Upper lobe of right lung (tissue), 1 donor: Measurements from ENCODE around the gene SSC5D. TPM values are rescaled to one million over a fixed set of nuclear protein-coding genes. Genes with fewer than 3 reads are reported as not detected.
A peak's percentile ranks its signal among the peaks of the same experiment; 100 is the strongest.

ENCODE experiments used
- ATAC-seq: fragments of 200-7000 bp; cut with Tn5 transposase; one replicate; pipeline ENCODE4 v1.9.1; 2020; ENCODE audit warnings: mild to moderate bottlenecking, moderate library complexity
- DNase-seq: peaks from one replicate; pipeline ENCODE4 v3.0.0-alpha.2; 2020
- H3K27ac ChIP-seq: fragments of 200-600 bp; one replicate; pipeline ENCODE4 v1.8.0; 2022
- H3K27me3 ChIP-seq: fragments of 200-600 bp; one replicate; pipeline ENCODE4 v1.8.0; 2022; ENCODE audit warnings: mild to moderate bottlenecking
- H3K36me3 ChIP-seq: fragments of 200-600 bp; one replicate; pipeline ENCODE4 v1.8.0; 2022
- H3K4me1 ChIP-seq: fragments of 200-600 bp; one replicate; pipeline ENCODE4 v1.8.0; 2022
- H3K4me3 ChIP-seq: fragments of 200-600 bp; one replicate; pipeline ENCODE4 v1.8.0; 2022; ENCODE audit warnings: mild to moderate bottlenecking
- H3K9me3 ChIP-seq: fragments of 200-600 bp; one replicate; pipeline ENCODE4 v1.8.0; 2022
- intact Hi-C: fragments of 100-400 bp; cut with DNase I; formaldehyde crosslinking; loops from one replicate; pipeline ENCODE4 v1.11.0; 2022
- long read RNA-seq: library from polyadenylated mRNA; unstranded; transcript quantifications from one replicate; pipeline ENCODE4 v2.0.0, GENCODE V29; 2021
- total RNA-seq: library from RNA; stranded (reverse); fragmentation: NEBNext Ultra II Directional; extraction: Animal tissue kit (Norgen Biotek cat#: 25700); gene quantifications from one replicate; pipeline ENCODE4 v1.2.1, GENCODE V29; 2021
- TF ChIP-seq, protein P1 (sequence below): fragments of 200-600 bp; IDR thresholded peaks from one replicate; pipeline ENCODE4 v1.8.0; 2022; ENCODE audit warnings: antibody characterized with exemption
- donor health status: DM: no; HTN: yes; CAD: no; lungs with severe emphysema.

SSC5D gene
- 6.0 TPM for total RNA-seq
- long read RNA-seq, partial matches to known transcripts, result 1 of 2 reads
- long read RNA-seq, other reads (novel, unspliced or antisense), result 1 of 2 reads

GRCh38 chr19:55487924-55488687 is at the start of gene SSC5D:
Gene SSC5D, plus strand, starts transcription at chr19:55488436. Its CDS starts 154 bp downstream, at chr19:55488590.
- Histone ChIP-seq H3K36me3 (no peaks in the 10 kb centered on the region), H3K4me3 (no peak within 1 kb of the TSS), H3K27me3 (peaks cover under 1% of the 10 kb centered on the region), H3K9me3 (no peaks in the 10 kb centered on the region), H3K4me1 (peaks cover 8% of the 10 kb centered on the region), H3K27ac (peak within 1 kb of the TSS; percentile 34)
- TF ChIP-seq, protein P1, sequence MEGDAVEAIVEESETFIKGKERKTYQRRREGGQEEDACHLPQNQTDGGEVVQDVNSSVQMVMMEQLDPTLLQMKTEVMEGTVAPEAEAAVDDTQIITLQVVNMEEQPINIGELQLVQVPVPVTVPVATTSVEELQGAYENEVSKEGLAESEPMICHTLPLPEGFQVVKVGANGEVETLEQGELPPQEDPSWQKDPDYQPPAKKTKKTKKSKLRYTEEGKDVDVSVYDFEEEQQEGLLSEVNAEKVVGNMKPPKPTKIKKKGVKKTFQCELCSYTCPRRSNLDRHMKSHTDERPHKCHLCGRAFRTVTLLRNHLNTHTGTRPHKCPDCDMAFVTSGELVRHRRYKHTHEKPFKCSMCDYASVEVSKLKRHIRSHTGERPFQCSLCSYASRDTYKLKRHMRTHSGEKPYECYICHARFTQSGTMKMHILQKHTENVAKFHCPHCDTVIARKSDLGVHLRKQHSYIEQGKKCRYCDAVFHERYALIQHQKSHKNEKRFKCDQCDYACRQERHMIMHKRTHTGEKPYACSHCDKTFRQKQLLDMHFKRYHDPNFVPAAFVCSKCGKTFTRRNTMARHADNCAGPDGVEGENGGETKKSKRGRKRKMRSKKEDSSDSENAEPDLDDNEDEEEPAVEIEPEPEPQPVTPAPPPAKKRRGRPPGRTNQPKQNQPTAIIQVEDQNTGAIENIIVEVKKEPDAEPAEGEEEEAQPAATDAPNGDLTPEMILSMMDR, result no peak
- ATAC-seq, result no peak
- intact Hi-C loops, result no loop called here
- no peak for DNase-seq

- H3K4me3 ChIP-seq, result no peak overlapping the region
- H3K36me3 ChIP-seq, result no peaks in the 10 kb centered on the region
- H3K4me1 ChIP-seq, result peaks cover 3% of the 10 kb centered on the region
- H3K9me3 ChIP-seq, result no peaks in the 10 kb centered on the region
- intact Hi-C loops, result no loop called here
- TF ChIP-seq, protein P1, result no peak
- peaks cover 42% of the 10 kb centered on the region for H3K27me3 ChIP-seq
- no peak for ATAC-seq
- no peak overlapping the region for H3K27ac ChIP-seq
- DNase-seq, result no peak
Observed at GRCh38 chr19:55439052-55439451, 49.2 kb upstream of the SSC5D start.

DNA sequence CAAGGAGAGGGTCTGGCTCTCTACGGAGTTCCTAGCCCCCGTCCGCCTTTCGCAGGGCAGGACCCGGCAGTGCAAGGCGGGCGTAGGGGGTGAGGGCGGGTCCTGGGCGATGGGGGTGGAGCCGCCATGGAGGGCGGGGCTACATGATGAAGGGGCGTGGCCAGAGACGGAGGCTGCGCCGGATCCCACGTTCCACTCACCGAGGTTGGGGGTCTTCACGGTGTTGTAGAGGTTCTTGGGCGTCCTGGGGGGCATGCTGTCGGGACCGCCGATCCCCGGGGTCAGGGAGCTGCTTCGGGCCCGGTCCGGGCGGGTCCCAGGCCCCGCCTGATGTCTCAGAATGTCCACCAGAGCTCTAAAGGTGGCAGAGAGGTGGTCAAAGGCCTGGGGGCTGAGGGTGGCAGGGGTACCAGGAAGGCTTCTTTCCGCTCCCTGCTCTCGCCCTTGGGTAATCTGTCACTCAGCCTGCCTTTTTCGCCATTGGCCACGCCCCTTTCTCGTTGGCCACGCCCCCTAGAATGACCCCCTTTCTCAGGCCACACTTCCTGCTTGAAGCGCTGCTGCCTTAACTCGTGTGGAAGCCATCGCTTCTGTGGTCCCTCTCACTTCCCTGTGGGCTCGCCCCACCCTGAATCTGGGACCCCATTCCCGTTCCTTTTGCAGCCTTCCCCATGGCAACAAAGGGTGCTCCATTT is 47.7 kb upstream of the SSC5D start:
- no peaks in the 10 kb centered on the region for H3K36me3 ChIP-seq
- H3K27ac ChIP-seq, result no peak overlapping the region
- H3K4me1 ChIP-seq, result peaks cover 3% of the 10 kb centered on the region
- DNase-seq, result no peak
- ATAC-seq, result no peak
- no peaks in the 10 kb centered on the region for H3K9me3 ChIP-seq
- intact Hi-C loops, result no loop called here
- no peak overlapping the region for H3K4me3 ChIP-seq
- peaks cover 56% of the 10 kb centered on the region for H3K27me3 ChIP-seq
- TF ChIP-seq, protein P1, result no peak

DNA sequence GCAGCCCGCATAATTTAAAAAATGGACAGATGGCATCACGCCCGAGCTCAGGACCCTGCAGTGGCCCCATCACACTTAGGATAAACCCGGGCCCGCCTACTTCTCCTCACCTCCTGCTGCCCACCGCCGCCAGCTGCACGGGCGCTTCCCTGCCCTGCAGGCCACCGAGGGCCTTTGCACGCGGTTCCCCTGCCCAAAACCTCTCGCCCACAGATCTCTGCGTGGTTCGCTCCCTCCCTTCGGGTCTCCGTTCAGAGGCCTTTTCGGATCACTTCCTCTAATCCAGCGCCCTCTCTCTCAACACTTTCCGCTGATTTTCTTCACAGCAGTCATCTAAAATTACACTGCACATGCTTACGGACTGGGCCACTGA is 46.9 kb upstream of the SSC5D start:
- Histone ChIP-seq H3K36me3 (no peaks in the 10 kb centered on the region), H3K4me3 (no peak overlapping the region), H3K27me3 (peaks cover 56% of the 10 kb centered on the region), H3K9me3 (no peaks in the 10 kb centered on the region), H3K27ac (no peak overlapping the region), H3K4me1 (peaks cover 3% of the 10 kb centered on the region)
- ATAC-seq, result no peak
- DNase-seq, result no peak
- intact Hi-C loops, result no loop called here
- TF ChIP-seq, protein P1, result no peak

DNA sequence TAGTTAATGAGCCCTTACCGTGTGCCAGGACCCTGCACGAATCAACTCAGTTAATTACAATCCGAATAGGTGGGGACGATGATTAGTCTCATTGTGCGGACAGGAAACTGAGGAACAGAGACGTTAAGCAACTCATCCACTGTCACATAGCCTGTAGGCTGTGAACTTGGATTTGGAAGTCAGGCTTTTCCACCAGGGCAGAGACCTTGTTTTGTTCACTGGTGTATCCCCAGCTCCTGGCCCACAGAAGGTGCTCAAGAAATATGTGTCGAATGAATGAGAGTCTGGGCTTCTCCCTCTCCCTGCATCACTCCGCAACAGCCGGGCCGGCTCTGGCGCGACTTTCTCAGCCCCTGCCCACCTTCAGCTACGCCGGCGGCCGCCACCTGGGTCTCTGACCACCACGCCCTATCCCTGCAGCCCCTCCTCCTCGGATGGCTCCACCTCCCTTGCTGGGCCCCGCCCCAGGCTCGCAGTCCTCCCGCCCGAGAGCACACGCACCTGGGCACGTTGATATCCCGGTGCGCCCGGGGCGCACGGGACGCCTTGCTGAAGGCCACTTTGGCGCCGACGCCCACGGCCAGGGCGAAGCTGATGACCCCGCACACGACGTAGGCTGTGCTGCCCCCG is 46.4 kb upstream of the SSC5D start:
- no peak overlapping the region for H3K4me3 ChIP-seq
- H3K27me3 ChIP-seq, result peaks cover 56% of the 10 kb centered on the region
- no peaks in the 10 kb centered on the region for H3K9me3 ChIP-seq
- intact Hi-C loops, result no loop called here
- H3K36me3 ChIP-seq, result no peaks in the 10 kb centered on the region
- peaks cover 3% of the 10 kb centered on the region for H3K4me1 ChIP-seq
- TF ChIP-seq, protein P1, result no peak
- DNase-seq (no peak), ATAC-seq (no peak)
- no peak overlapping the region for H3K27ac ChIP-seq
